Measurements from ENCODE around the gene TCAIM. TPM values are rescaled to one million over a fixed set of nuclear protein-coding genes. Genes with fewer than 3 reads are reported as not detected.

Gene TCAIM
- total and polyA plus RNA-seq, 12 donors: 13.5 to 43.9 (median 33.3) TPM

DNA sequence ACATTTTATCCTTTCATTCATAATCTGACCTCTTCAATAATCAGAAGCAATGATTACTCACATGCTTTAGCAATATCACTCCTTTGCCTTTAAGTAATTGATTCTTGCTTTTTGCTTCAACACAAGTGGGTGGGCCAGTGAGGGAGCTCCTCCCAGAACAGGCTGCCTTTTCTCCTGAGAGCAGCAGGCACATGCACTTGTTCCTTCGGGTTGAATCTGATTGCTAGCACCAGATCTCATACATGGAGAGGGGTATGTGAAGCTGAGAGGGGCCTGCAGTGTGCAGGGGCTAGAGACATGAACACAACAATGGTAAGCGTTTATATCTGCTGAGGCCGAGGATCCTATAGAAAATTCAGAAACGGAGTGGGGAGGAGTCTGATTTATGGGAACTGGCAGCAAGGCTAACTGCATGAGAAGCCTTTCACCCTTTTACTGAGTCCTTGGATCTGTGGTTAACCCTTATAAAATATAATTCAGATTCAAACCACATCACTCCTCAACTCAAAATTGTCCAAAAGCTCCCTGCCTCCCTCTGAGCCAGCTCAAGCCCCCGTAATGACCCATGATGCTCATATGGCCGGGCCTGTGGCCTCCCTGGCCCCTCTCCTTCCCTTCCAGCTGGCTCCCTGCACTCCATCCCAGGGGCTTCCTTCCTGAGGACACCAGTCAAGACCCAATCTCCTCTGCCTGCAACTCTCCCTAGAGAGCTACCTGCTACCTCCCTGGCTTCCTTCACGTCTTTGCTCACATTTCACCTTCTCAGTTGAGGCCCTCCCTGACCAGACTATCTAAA is 106.5 kb downstream of the TCAIM start:
- TF ChIP-seq, protein P1, sequence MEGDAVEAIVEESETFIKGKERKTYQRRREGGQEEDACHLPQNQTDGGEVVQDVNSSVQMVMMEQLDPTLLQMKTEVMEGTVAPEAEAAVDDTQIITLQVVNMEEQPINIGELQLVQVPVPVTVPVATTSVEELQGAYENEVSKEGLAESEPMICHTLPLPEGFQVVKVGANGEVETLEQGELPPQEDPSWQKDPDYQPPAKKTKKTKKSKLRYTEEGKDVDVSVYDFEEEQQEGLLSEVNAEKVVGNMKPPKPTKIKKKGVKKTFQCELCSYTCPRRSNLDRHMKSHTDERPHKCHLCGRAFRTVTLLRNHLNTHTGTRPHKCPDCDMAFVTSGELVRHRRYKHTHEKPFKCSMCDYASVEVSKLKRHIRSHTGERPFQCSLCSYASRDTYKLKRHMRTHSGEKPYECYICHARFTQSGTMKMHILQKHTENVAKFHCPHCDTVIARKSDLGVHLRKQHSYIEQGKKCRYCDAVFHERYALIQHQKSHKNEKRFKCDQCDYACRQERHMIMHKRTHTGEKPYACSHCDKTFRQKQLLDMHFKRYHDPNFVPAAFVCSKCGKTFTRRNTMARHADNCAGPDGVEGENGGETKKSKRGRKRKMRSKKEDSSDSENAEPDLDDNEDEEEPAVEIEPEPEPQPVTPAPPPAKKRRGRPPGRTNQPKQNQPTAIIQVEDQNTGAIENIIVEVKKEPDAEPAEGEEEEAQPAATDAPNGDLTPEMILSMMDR (IDR thresholded peaks at IDR 0.05): no peak
- peaks cover 0 to 17% (median 15%) of the 10 kb centered on the region in 9 donors for H3K4me1 ChIP-seq
- no peak for DNase-seq
- peaks cover 0 to 79% (median 59%) of the 10 kb centered on the region in 9 donors for H3K36me3 ChIP-seq
- intact Hi-C loops (cut with DNase I): loop anchor here in 2 of 10 donors (5.0 kb wide), 2 partner anchors 32 to 108 kb away; partner anchors contain the start of genes TCAIM (in 2 of the 2) and ZNF445 (in 1 of the 2)
- H3K9me3 ChIP-seq: peaks cover 0 to 9% (median 0%) of the 10 kb centered on the region in 11 donors
- H3K27ac ChIP-seq: no peak overlapping the region
- H3K4me3 ChIP-seq: no peak overlapping the region
- WGBS, 2 donors: 95 to 96% methylated on average over 7 of the region's 7 CpGs
- no peak for ATAC-seq
- no peaks in the 10 kb centered on the region for H3K27me3 ChIP-seq

- ATAC-seq: no peak
- TF ChIP-seq, protein P1 (IDR thresholded peaks at IDR 0.05): no peak
- H3K4me3 ChIP-seq: no peak overlapping the region
- H3K27ac ChIP-seq: no peak overlapping the region
- H3K9me3 ChIP-seq: peaks cover 0 to 9% (median 0%) of the 10 kb centered on the region in 11 donors
- DNase-seq: no peak
- H3K27me3 ChIP-seq: no peaks in the 10 kb centered on the region
- 98 to 99% methylated on average over 5 of the region's 5 CpGs for WGBS, 2 donors
- H3K36me3 ChIP-seq: peaks cover 0 to 86% (median 65%) of the 10 kb centered on the region in 9 donors
- peaks cover 0 to 10% (median 8%) of the 10 kb centered on the region in 9 donors for H3K4me1 ChIP-seq
- intact Hi-C loops (cut with DNase I): no loop called here
Measured at GRCh38 chr3:44445786-44446185, 107.2 kb downstream of the TCAIM start.

DNA sequence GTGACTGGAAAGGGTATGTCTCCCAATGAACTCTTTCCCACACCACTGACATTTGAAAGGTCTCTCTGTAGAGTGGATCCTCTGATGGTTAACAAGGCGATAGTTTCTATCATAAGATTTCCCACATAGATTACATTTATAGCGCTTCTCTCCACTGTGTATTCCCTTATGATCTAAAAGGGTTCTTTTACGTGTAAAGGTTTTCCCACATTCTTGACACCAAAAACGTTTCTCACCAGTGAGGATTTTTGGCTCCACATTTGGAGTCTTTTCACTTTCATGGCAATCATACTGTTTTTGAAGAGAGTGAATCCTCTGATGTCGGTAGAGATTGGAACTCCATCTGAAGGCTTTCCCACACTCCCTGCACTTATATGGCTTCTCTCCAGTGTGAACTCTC is 108.4 kb downstream of the TCAIM start:
- no peaks in the 10 kb centered on the region for H3K27me3 ChIP-seq
- WGBS, 2 donors: 96 to 98% methylated on average over 5 of the region's 5 CpGs
- H3K4me3 ChIP-seq: no peak overlapping the region
- no peak overlapping the region for H3K27ac ChIP-seq
- H3K9me3 ChIP-seq: peaks cover 0 to 9% (median 0%) of the 10 kb centered on the region in 11 donors
- ATAC-seq: no peak
- intact Hi-C loops (cut with DNase I): no loop called here
- no peaks in the 10 kb centered on the region for H3K4me1 ChIP-seq
- TF ChIP-seq, protein P1 (IDR thresholded peaks at IDR 0.05): no peak
- H3K36me3 ChIP-seq: peaks cover 0 to 97% (median 70%) of the 10 kb centered on the region in 9 donors
- DNase-seq: no peak

DNA sequence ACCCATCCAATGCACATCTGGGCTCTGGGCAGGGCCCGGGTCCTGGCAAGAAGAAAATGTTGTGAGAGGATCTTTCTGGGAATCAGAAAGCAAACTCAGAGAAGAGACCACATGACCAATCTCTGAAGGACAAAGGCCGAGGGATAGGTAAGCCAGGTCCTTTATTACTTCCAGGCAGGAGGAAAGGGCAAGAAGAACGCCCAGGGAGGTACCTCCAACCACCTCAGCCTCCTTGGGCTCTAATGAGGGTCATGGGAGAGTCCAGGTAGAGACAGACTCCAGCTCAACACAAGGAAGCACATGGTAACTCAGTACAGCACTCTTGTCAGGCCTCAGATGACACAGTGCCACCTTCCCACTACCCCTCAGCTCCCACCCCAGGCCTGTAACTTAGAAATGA is 112.9 kb downstream of the TCAIM start:
- Histone ChIP-seq H3K27me3 (no peaks in the 10 kb centered on the region), H3K27ac (peak overlapping the region in 1 of 10 donors; percentile 26), H3K9me3 (peaks cover 0 to 9% (median 0%) of the 10 kb centered on the region in 11 donors), H3K4me1 (no peaks in the 10 kb centered on the region), H3K4me3 (no peak overlapping the region), H3K36me3 (peaks cover 0 to 100% (median 75%) of the 10 kb centered on the region in 9 donors)
- intact Hi-C loops (cut with DNase I): no loop called here
- WGBS, 2 donors: 96 to 100% methylated on average over 3 of the region's 3 CpGs
- ATAC-seq (no peak), DNase-seq (no peak)
- TF ChIP-seq, protein P1 (IDR thresholded peaks at IDR 0.05): no peak
